ENCODE data around the gene TESK2.

The TESK2 gene

GRCh38 chr1:45512641-45513054 lies 21.7 kb upstream of the TESK2 start:
- no peak overlapping the region for H3K4me3 ChIP-seq (ENCODE audit: low read length)
- peak; percentile 77 for TF ChIP-seq CTCF (IDR thresholded peaks at IDR 0.05; ENCODE audit: insufficient read depth, low read depth, low read length, missing control alignments)
- peak; percentile 74 for DNase-seq (ENCODE audit: low read depth)

- no peak overlapping the region for H3K4me3 ChIP-seq (ENCODE audit: low read length)
- no peak for DNase-seq (ENCODE audit: low read depth)
- no peak for TF ChIP-seq CTCF (IDR thresholded peaks at IDR 0.05; ENCODE audit: insufficient read depth, low read depth, low read length, missing control alignments)
Measured at GRCh38 chr1:45510972-45511527, 20.1 kb upstream of the TESK2 start.

GRCh38 chr1:45510036-45510971 lies 19.3 kb upstream of the TESK2 start:
- DNase-seq (ENCODE audit: low read depth): no peak
- TF ChIP-seq CTCF (IDR thresholded peaks at IDR 0.05; ENCODE audit: insufficient read depth, low read depth, low read length, missing control alignments): no peak
- no peak overlapping the region for H3K4me3 ChIP-seq (ENCODE audit: low read length)

- TF ChIP-seq CTCF (IDR thresholded peaks at IDR 0.05; ENCODE audit: insufficient read depth, low read depth, low read length, missing control alignments): peak; percentile 13
- no peak overlapping the region for H3K4me3 ChIP-seq (ENCODE audit: low read length)
- DNase-seq (ENCODE audit: low read depth): no peak
Measured at GRCh38 chr1:45508295-45509151, 17.6 kb upstream of the TESK2 start.

- DNase-seq (ENCODE audit: low read depth): no peak
- H3K4me3 ChIP-seq (ENCODE audit: low read length): no peak overlapping the region
- no peak for TF ChIP-seq CTCF (IDR thresholded peaks at IDR 0.05; ENCODE audit: insufficient read depth, low read depth, low read length, missing control alignments)
Measured at GRCh38 chr1:45507893-45508292, 16.9 kb upstream of the TESK2 start.

- no peak for DNase-seq (ENCODE audit: low read depth)
- H3K4me3 ChIP-seq (ENCODE audit: low read length): no peak overlapping the region
- TF ChIP-seq CTCF (IDR thresholded peaks at IDR 0.05; ENCODE audit: insufficient read depth, low read depth, low read length, missing control alignments): no peak
Measured at GRCh38 chr1:45507195-45507594, 16.2 kb upstream of the TESK2 start.

Data from epithelial cell of esophagus (primary cell).